Frontal cortex (tissue), 4 donors: ENCODE data around the gene STXBP5. TPM values are rescaled to one million over a fixed set of nuclear protein-coding genes. Genes with fewer than 3 reads are reported as not detected.

Experiments used
- DNase-seq, 2 donors: peaks; one replicate each; pipeline ENCODE4 v3.0.0; 2012; ENCODE audit warnings: low spot score in 2 of 2
- FAIRE-seq: peaks from 2 replicates; lab custom pipeline; 2012; peaks lifted over from hg19 to GRCh38; lab: Jason Lieb, UNC
- small RNA-seq: library from RNA; depleted of rRNA; stranded (forward); fragments of <200 nt; gene quantifications from one replicate; pipeline ENCODE3, GENCODE V24; 2014
- total RNA-seq: library from RNA; depleted of rRNA; stranded (reverse); fragments of >200 nt; gene quantifications from one replicate; pipeline ENCODE4 v1.2.3, GENCODE V29; 2014
- donor health status: control.
- donor health status: control.
- donor health status: control.

STXBP5 gene
- total RNA-seq, 1 donor from 2014 or later: 138 TPM

- no peak for DNase-seq
- FAIRE-seq: no peak
Observed at GRCh38 chr6:147407571-147407970, 203.4 kb downstream of the STXBP5 start.

GRCh38 chr6:147416622-147417021, 212.4 kb downstream of the STXBP5 start:
- FAIRE-seq: no peak
- no peak for DNase-seq

- no peak for DNase-seq
- no peak for FAIRE-seq
Observed at GRCh38 chr6:147417954-147418353, 213.7 kb downstream of the STXBP5 start.

GRCh38 chr6:147418523-147418922, 214.3 kb downstream of the STXBP5 start:
- DNase-seq (no peak), FAIRE-seq (no peak)

GRCh38 chr6:147421903-147422302, 217.7 kb downstream of the STXBP5 start:
- FAIRE-seq (no peak), DNase-seq (no peak)

GRCh38 chr6:147423111-147423510, 218.9 kb downstream of the STXBP5 start:
- FAIRE-seq: no peak

GRCh38 chr6:147429794-147430193, 225.6 kb downstream of the STXBP5 start:
- FAIRE-seq: no peak
- no peak for DNase-seq

More at GRCh38 chr6:147423111-147423510, 218.9 kb downstream of the STXBP5 start:
- no peak for DNase-seq

GRCh38 chr6:147430811-147431210, 226.6 kb downstream of the STXBP5 start:
- no peak for FAIRE-seq

GRCh38 chr6:147434076-147434475, 229.9 kb downstream of the STXBP5 start:
- DNase-seq: no peak
- FAIRE-seq: no peak

More at GRCh38 chr6:147430811-147431210, 226.6 kb downstream of the STXBP5 start:
- DNase-seq: no peak

GRCh38 chr6:147434516-147434915, 230.3 kb downstream of the STXBP5 start:
- DNase-seq (no peak), FAIRE-seq (no peak)

GRCh38 chr6:147437615-147438014, 233.4 kb downstream of the STXBP5 start:
- FAIRE-seq (no peak), DNase-seq (no peak)

GRCh38 chr6:147438758-147439528, 234.7 kb downstream of the STXBP5 start:
- FAIRE-seq (no peak), DNase-seq (no peak)

Small RNA genes lying within 50 kb of the gene (small RNA-seq; reads per million reads assigned to genes)
- gene AL355365.1: not detected
